ENCODE data around the gene DNAJB7. TPM values are rescaled to one million over a fixed set of nuclear protein-coding genes. Genes with fewer than 3 reads are reported as not detected.
"Not testable (repeated sequence)": the region's sequence is repeated elsewhere in the genome, so short reads cannot be mapped to it uniquely, and the experiment has no call there.

DNAJB7 gene
- total RNA-seq, 4 donors from 2014 or later = not detected

- Histone ChIP-seq H3K4me1 (no peaks in the 10 kb centered on the region), H3K27ac (no peak overlapping the region), H3K4me3 (no peak overlapping the region), H3K27me3 (no peaks in the 10 kb centered on the region), H3K9me3 (no peaks in the 10 kb centered on the region), H3K36me3 (peaks cover 0 to 20% of the 10 kb centered on the region in 2 donors)
- no peak for ATAC-seq
- in situ Hi-C loops (cut with MboI; ENCODE audit: low sequenced_read_pairs in 4 of 4) (no loop called here), intact Hi-C loops (cut with DNase I; ENCODE audit: low total_unique reads) (no loop called here)
- DNase-seq = no peak
- TF ChIP-seq POLR2A (IDR thresholded peaks at IDR 0.05) = no peak
- no peak for TF ChIP-seq CTCF (IDR thresholded peaks at IDR 0.05 in 4 of 5, conservative IDR thresholded peaks at IDR 0.05 in 1 of 5)
These were observed 13.2 kb upstream of the DNAJB7 start for GRCh38 chr22:40875111-40875510.

- intact Hi-C loops (cut with DNase I; ENCODE audit: low total_unique reads) = no loop called here
- Histone ChIP-seq H3K36me3 (peaks cover 0 to 20% of the 10 kb centered on the region in 2 donors), H3K4me3 (no peak overlapping the region), H3K27me3 (no peaks in the 10 kb centered on the region), H3K9me3 (no peaks in the 10 kb centered on the region), H3K4me1 (no peaks in the 10 kb centered on the region), H3K27ac (no peak overlapping the region)
- in situ Hi-C loops (cut with MboI; ENCODE audit: low sequenced_read_pairs in 4 of 4) = no loop called here
- ATAC-seq = no peak
- no peak for DNase-seq
- TF ChIP-seq POLR2A (IDR thresholded peaks at IDR 0.05) (no peak), CTCF (IDR thresholded peaks at IDR 0.05 in 4 of 5, conservative IDR thresholded peaks at IDR 0.05 in 1 of 5) (no peak)
These were observed 12.1 kb upstream of the DNAJB7 start for GRCh38 chr22:40874016-40874415.

GRCh38 chr22:40868379-40868778, 6.5 kb upstream of the DNAJB7 start:
- peaks cover 0 to 20% of the 10 kb centered on the region in 2 donors for H3K36me3 ChIP-seq
- H3K4me1 ChIP-seq; intact Hi-C loops (cut with DNase I; ENCODE audit: low total_unique reads); H3K4me3 ChIP-seq; ATAC-seq; H3K9me3 ChIP-seq; in situ Hi-C loops (cut with MboI; ENCODE audit: low sequenced_read_pairs in 4 of 4); DNase-seq; H3K27ac ChIP-seq; H3K27me3 ChIP-seq: not testable (repeated sequence)

GRCh38 chr22:40867109-40867508, 5.2 kb upstream of the DNAJB7 start:
- Histone ChIP-seq H3K36me3 (peaks cover 0 to 18% of the 10 kb centered on the region in 2 donors), H3K27ac (no peak overlapping the region), H3K27me3 (no peaks in the 10 kb centered on the region), H3K9me3 (no peaks in the 10 kb centered on the region), H3K4me3 (no peak overlapping the region), H3K4me1 (no peaks in the 10 kb centered on the region)
- TF ChIP-seq POLR2A (IDR thresholded peaks at IDR 0.05) = no peak
- no peak for TF ChIP-seq CTCF (IDR thresholded peaks at IDR 0.05 in 4 of 5, conservative IDR thresholded peaks at IDR 0.05 in 1 of 5)
- in situ Hi-C loops (cut with MboI; ENCODE audit: low sequenced_read_pairs in 4 of 4) (no loop called here), intact Hi-C loops (cut with DNase I; ENCODE audit: low total_unique reads) (no loop called here)
- DNase-seq = no peak
- no peak for ATAC-seq

- in situ Hi-C loops (cut with MboI; ENCODE audit: low sequenced_read_pairs in 4 of 4) = no loop called here
- no peak for DNase-seq
These were observed 624 bp upstream of the DNAJB7 start for GRCh38 chr22:40862537-40862936.

More at GRCh38 chr22:40862537-40862936, 624 bp upstream of the DNAJB7 start:
- Histone ChIP-seq H3K4me3 (no peak overlapping the region), H3K9me3 (no peaks in the 10 kb centered on the region), H3K27ac (no peak overlapping the region), H3K27me3 (no peaks in the 10 kb centered on the region), H3K4me1 (peaks cover 8 to 17% of the 10 kb centered on the region in 2 donors), H3K36me3 (no peaks in the 10 kb centered on the region)
- intact Hi-C loops (cut with DNase I; ENCODE audit: low total_unique reads) = no loop called here
- no peak for ATAC-seq
- TF ChIP-seq CTCF (IDR thresholded peaks at IDR 0.05 in 4 of 5, conservative IDR thresholded peaks at IDR 0.05 in 1 of 5) (no peak), POLR2A (IDR thresholded peaks at IDR 0.05) (no peak)
